HUES48 (cell line): Measurements from ENCODE around the gene PTPRN2.
A peak's percentile ranks its signal among the peaks of the same experiment; 100 is the strongest.
"Not testable (repeated sequence)": the region's sequence is repeated elsewhere in the genome, so short reads cannot be mapped to it uniquely, and the experiment has no call there.

ENCODE experiments used
- H3K27ac ChIP-seq: one replicate; pipeline ENCODE4 v1.7.0; 2013; ENCODE audit warnings: low read depth, low read length, inconsistent platforms
- H3K27me3 ChIP-seq: 2 replicates; pipeline ENCODE4 v1.6.1; 2013; ENCODE audit warnings: mild to moderate bottlenecking, low read length; ENCODE audit not compliant: control insufficient read depth, insufficient read depth
- H3K36me3 ChIP-seq: 2 replicates; pipeline ENCODE4 v1.6.1; 2013; ENCODE audit warnings: low read length; ENCODE audit not compliant: control insufficient read depth, insufficient read depth
- H3K4me1 ChIP-seq: 2 replicates; pipeline ENCODE4 v1.6.1; 2013; ENCODE audit warnings: mild to moderate bottlenecking, low read length; ENCODE audit not compliant: control insufficient read depth, insufficient read depth
- H3K4me3 ChIP-seq: 2 replicates; pipeline ENCODE4 v1.5.1; 2013; ENCODE audit warnings: mild to moderate bottlenecking, low read depth, low read length
- H3K9ac ChIP-seq: 2 replicates; pipeline ENCODE4 v1.6.1; 2013; ENCODE audit warnings: mild to moderate bottlenecking, low read depth, low read length, moderate library complexity
- H3K9me3 ChIP-seq: 2 replicates; pipeline ENCODE4 v1.6.1; 2013; ENCODE audit warnings: low read length; ENCODE audit not compliant: control insufficient read depth, insufficient read depth

PTPRN2 gene

DNA sequence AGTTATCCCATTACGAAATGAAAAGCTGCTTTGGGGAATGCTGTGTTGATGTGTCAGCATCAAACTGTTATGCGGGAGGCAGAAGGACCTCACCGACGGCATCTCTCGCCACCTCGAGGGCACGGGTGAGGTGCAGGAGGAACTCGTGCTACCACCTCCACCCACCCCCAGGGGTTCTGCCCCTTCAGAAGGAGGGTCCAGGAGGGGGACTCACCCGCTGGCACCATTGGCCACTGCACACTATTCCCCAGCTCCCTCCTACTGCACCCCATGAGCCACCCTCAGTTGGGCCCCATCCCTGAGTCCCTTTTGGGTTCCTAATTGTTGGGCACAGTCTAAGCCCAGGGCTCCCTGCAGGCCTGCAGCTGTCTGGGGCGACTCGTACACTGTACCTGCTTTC lies 236.6 kb downstream of the PTPRN2 start:
- Histone ChIP-seq H3K9me3 (peaks cover 4% of the 10 kb centered on the region; the same call in 1 of the 2 replicates), H3K4me1 (no peaks in the 10 kb centered on the region), H3K9ac (no peak overlapping the region), H3K27ac (no peak overlapping the region), H3K27me3 (peaks cover 13% of the 10 kb centered on the region), H3K4me3 (peak overlapping the region; percentile 28; the same call in 1 of the 2 replicates), H3K36me3 (no peaks in the 10 kb centered on the region)

DNA sequence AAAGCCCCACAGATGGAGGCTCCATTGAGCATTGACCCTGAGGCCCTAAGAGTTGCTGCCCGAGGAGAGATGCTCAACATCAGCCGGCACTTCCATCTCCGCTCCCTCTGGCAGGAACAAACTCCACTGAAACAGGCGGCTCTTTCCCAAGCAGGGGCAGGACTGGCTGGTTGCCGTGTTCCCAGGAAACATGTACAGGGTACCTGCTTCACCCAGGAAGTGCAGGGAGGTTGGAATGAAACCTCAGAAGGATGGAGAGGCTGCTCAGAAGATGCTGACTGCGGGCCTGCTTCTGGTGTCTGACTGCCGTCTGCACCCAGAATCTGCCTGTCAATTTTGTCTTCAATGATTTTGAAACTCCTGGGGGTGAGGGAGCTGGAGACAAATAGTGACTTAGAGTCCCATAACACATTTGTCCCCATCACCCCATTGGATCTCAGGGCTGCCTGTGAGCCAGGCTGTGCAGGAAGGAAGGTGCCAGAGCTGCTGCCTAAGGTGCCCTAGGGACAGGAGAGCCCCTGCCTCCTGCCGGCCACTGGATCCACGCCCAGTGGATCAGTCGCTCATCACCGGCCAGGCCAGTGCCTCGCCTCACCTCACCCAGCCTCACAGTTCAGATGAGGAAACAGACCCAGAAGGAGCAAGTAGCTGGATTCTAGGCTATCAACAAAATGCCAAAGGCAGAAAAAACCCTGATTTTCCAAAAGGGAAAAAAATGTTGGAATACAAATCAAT lies 237.3 kb downstream of the PTPRN2 start:
- Histone ChIP-seq H3K9me3 (peaks cover 4% of the 10 kb centered on the region; the same call in 1 of the 2 replicates), H3K4me3 (no peak overlapping the region)

DNA sequence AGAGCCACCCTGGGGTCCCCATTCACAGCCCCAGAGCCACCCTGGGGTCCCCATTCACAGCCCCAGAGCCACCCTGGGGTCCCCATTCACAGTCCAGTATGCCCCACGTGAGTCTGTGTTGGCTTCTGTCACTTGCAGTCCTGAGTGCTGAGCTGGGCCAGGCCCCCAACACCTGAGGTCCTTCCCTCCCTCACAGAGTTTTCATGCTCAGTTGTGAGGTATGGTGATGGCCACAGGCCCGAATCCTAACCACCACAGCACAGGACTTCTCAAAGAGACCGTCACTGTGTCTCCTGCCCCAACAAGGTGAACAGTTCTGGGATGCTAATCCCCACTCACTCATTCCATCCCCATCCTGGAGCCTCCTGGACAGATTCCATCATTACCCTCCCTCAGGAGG lies 239.2 kb downstream of the PTPRN2 start:
- Histone ChIP-seq H3K27me3 (peaks cover 13% of the 10 kb centered on the region), H3K4me3 (no peak overlapping the region), H3K4me1 (no peaks in the 10 kb centered on the region), H3K9ac (no peak overlapping the region), H3K9me3 (peaks cover 4% of the 10 kb centered on the region), H3K27ac (no peak overlapping the region), H3K36me3 (no peaks in the 10 kb centered on the region)

More for the DNA sequence above, 237.3 kb downstream of the PTPRN2 start:
- H3K9ac ChIP-seq = no peak overlapping the region
- H3K27ac ChIP-seq = no peak overlapping the region
- H3K27me3 ChIP-seq = peaks cover 13% of the 10 kb centered on the region
- no peaks in the 10 kb centered on the region for H3K36me3 ChIP-seq
- no peaks in the 10 kb centered on the region for H3K4me1 ChIP-seq

DNA sequence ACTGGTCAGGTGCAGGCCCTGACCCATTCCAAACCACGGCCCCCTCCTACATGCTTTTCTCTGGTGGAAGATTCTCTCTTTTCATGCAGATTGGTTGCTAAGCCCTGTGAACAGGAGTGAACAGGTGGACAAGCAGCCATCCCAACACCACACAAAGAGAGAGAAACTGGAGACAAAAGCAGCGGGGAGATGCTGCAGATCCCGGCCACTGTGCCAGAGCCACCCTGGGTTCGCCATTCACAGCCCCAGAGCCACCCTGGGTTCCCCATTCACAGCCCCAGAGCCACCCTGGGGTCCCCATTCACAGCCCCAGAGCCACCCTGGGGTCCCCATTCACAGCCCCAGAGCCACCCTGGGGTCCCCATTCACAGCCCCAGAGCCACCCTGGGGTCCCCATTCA lies 239.6 kb downstream of the PTPRN2 start:
- not testable (repeated sequence) for H3K36me3 ChIP-seq, H3K9me3 ChIP-seq, H3K9ac ChIP-seq, H3K4me3 ChIP-seq, H3K27ac ChIP-seq, H3K4me1 ChIP-seq
- peaks cover 13% of the 10 kb centered on the region for H3K27me3 ChIP-seq

DNA sequence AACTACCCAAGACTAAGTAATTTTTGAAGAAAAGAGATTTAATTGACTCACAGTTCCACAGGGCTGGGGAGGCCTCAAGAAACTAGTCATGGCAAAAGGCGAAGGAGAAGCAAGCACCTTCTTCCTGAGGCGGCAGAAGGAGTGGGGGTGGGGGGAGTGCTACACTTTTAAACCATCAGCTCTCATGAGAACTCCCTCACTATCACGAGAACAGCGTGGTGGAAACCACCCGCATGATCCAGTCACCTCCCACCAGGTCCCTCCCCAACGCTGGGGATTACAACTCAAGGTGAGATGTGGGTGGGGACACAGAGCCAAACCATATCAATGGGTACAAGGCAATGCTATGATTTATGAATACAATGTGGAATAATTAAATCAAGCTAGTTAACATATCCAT lies 241.9 kb downstream of the PTPRN2 start:
- Histone ChIP-seq H3K36me3 (no peaks in the 10 kb centered on the region), H3K4me1 (no peaks in the 10 kb centered on the region), H3K9ac (no peak overlapping the region), H3K27ac (no peak overlapping the region), H3K9me3 (peaks cover 17% of the 10 kb centered on the region), H3K27me3 (peaks cover 5% of the 10 kb centered on the region; the same call in 1 of the 2 replicates), H3K4me3 (no peak overlapping the region)

DNA sequence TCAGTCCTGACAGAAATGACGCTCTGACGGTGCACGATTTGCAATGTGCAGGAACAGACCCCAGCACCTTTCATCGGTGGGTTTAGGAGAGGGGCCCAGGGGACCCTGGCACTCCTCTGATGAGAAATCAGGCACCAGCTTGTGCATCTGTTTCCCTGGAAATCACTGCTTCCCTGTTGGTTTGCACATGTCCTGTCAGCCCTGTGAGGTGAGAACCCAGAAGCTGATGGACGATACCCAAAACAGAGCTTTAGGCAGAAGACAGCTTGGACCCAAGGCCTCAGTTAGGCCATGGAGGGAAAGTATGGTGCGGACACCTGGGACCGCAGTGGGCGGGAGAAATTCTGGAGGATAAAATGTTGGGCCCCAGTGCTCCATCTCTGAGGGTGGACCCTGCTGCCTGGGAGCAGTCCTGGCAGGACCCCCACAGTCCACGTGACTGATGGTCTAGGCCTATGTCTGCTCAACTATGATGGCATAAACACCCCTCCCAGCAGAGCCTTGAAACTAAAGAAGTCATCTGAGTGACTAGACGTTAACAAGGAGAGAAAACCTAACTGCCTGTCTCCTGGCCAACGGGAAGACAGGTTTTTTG lies 242.8 kb downstream of the PTPRN2 start:
- Histone ChIP-seq H3K4me1 (no peaks in the 10 kb centered on the region), H3K4me3 (no peak overlapping the region), H3K9me3 (peaks cover 17% of the 10 kb centered on the region)

DNA sequence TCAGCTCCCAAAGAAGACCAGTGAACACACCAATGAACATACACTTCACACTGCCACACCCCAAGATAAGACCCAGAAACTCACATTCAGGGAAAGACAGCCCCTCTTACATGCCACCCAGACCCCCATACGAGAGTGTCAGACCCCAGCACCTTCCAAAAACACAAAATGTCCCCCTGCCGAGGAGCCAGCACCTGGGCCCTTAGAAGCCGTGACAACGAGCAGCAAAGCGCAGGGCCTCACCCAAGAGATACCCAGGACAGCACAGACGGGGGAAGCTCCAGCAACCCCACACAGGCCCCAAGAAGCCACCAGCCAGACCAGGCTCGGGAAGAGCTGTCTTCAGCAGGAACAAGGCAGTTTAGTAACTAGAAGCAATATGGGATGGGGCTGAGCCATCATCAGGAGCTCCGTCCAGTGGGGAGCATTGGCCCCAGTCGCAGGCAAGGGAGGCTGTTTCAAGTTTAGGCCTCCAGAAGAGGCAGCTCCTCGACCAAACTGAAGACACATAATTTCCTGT lies 243.6 kb downstream of the PTPRN2 start:
- H3K4me3 ChIP-seq = no peak overlapping the region
- H3K9me3 ChIP-seq = peaks cover 17% of the 10 kb centered on the region
- H3K27ac ChIP-seq = no peak overlapping the region
- no peaks in the 10 kb centered on the region for H3K4me1 ChIP-seq
- H3K36me3 ChIP-seq = no peaks in the 10 kb centered on the region
- no peak overlapping the region for H3K9ac ChIP-seq
- H3K27me3 ChIP-seq = no peaks in the 10 kb centered on the region

More for the DNA sequence above, 242.8 kb downstream of the PTPRN2 start:
- Histone ChIP-seq H3K27ac (no peak overlapping the region), H3K9ac (no peak overlapping the region), H3K36me3 (no peaks in the 10 kb centered on the region), H3K27me3 (no peaks in the 10 kb centered on the region)

DNA sequence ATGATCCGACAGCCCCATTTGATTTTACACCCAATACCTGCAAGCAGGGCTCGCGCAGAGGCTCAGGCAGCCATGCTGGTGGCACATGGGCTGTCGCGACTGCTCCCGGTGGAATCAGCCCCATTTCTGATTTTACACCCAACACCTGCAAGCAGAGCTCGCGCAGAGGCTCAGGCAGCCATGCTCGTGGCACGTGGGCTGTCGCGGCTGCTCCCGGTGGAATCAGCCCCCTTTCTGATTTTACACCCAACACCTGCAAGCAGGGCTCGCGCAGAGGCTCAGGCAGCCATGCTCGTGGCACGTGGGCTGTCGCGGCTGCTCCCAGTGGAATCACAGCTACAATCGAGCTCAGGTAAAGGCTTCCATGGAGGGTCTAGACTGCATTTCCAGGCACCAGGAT lies 244.1 kb downstream of the PTPRN2 start:
- H3K36me3 ChIP-seq = no peaks in the 10 kb centered on the region
- no peaks in the 10 kb centered on the region for H3K4me1 ChIP-seq
- H3K4me3 ChIP-seq = no peak overlapping the region

DNA sequence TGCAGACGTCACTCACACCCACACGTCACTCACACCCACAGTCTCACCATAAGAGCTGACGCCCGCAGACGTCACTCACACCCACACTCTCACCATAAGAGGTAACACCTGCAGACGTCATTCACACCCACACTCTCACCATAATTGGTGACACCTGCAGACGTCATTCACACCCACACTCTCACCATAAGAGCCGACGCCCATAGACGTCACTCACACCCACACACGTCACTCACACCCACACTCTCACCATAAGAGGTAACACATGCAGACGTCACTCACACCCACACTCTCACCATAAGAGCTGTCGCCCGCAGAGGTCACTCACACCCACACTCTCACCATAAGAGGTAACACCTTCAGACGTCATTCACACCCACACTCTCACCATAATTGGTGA lies 246.5 kb downstream of the PTPRN2 start:
- H3K27ac ChIP-seq, H3K9ac ChIP-seq, H3K4me1 ChIP-seq, H3K4me3 ChIP-seq, H3K36me3 ChIP-seq, H3K27me3 ChIP-seq: not testable (repeated sequence)
- H3K9me3 ChIP-seq = peaks cover 17% of the 10 kb centered on the region

More for the DNA sequence above, 244.1 kb downstream of the PTPRN2 start:
- Histone ChIP-seq H3K9me3 (peaks cover 17% of the 10 kb centered on the region), H3K27me3 (no peaks in the 10 kb centered on the region), H3K27ac (no peak overlapping the region), H3K9ac (no peak overlapping the region)

DNA sequence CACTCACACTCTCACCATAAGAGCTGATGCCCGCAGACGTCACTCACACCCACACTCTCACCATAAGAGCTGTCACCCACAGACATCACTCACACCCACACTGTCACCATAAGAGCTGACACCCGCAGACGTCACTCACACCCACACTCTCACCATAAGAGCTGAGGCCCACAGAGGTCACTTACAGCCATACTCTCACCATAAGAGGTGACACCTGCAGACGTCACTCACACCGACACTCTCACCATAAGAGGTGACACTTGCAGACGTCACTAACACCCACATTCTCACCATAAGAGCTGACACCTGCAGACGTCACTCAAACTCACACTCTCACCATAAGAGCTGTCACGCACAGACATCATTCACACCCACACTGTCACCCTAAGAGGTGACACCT lies 250.7 kb downstream of the PTPRN2 start:
- not testable (repeated sequence) for H3K4me1 ChIP-seq, H3K27ac ChIP-seq, H3K9ac ChIP-seq, H3K36me3 ChIP-seq, H3K27me3 ChIP-seq, H3K4me3 ChIP-seq
- peaks cover 13% of the 10 kb centered on the region for H3K9me3 ChIP-seq

DNA sequence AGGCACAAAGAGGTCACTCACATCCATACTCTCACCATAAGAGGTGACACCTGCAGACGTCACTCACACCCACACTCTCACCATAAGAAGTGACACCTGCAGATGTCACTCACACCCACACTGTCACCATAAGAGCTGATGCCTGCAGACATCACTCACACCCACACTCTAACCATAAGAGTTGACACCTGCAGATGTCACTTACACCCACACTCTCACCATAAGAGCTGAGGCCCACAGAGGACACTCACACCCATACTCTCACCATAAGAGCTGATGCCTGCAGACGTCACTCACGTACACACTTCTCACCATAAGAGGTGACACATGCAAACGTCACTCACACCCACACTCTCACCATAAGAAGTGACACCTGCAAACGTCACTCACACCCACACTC lies 255.1 kb downstream of the PTPRN2 start:
- H3K4me3 ChIP-seq, H3K9me3 ChIP-seq, H3K4me1 ChIP-seq, H3K9ac ChIP-seq, H3K36me3 ChIP-seq, H3K27ac ChIP-seq, H3K27me3 ChIP-seq: not testable (repeated sequence)
